ENCODE measurements around the gene CARD11. TPM values are rescaled to one million over a fixed set of nuclear protein-coding genes. Genes with fewer than 3 reads are reported as not detected.

The CARD11 gene
- total RNA-seq, 1 donor = under 0.01 TPM

DNA sequence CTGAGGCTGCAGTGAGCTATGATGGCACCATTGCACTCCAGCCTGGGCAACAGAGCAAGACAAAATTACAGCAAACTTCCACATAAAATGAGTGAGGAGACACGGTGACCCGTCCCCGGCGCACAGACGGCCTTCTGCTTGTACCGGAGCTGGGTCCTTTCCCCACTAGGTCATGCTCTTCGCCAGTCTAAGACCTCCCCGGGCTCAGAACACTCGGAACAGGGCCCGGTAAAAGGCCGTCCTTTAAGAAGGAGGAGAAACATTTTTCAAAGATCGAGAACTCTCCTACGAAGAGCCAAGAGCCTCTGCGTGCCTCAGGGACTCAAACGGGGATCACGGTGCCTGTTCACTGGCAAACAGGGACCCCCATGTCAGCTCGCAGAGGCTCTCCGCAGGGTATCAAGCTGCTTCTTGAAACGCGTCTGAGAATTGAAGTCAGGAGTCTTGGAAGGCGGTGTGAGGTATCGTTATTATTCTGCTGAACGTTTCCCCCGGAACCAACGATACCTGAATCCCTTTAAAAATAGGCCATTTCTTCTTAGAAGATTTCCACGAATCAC lies 9.0 kb downstream of the CARD11 start:
- no peak overlapping the region for H3K4me3 ChIP-seq (ENCODE audit: low read depth, low read length)
- DNase-seq (ENCODE audit: low read depth) = no peak
- TF ChIP-seq, protein P1, sequence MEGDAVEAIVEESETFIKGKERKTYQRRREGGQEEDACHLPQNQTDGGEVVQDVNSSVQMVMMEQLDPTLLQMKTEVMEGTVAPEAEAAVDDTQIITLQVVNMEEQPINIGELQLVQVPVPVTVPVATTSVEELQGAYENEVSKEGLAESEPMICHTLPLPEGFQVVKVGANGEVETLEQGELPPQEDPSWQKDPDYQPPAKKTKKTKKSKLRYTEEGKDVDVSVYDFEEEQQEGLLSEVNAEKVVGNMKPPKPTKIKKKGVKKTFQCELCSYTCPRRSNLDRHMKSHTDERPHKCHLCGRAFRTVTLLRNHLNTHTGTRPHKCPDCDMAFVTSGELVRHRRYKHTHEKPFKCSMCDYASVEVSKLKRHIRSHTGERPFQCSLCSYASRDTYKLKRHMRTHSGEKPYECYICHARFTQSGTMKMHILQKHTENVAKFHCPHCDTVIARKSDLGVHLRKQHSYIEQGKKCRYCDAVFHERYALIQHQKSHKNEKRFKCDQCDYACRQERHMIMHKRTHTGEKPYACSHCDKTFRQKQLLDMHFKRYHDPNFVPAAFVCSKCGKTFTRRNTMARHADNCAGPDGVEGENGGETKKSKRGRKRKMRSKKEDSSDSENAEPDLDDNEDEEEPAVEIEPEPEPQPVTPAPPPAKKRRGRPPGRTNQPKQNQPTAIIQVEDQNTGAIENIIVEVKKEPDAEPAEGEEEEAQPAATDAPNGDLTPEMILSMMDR (IDR thresholded peaks at IDR 0.05; ENCODE audit: insufficient read depth, low read length) = no peak

DNA sequence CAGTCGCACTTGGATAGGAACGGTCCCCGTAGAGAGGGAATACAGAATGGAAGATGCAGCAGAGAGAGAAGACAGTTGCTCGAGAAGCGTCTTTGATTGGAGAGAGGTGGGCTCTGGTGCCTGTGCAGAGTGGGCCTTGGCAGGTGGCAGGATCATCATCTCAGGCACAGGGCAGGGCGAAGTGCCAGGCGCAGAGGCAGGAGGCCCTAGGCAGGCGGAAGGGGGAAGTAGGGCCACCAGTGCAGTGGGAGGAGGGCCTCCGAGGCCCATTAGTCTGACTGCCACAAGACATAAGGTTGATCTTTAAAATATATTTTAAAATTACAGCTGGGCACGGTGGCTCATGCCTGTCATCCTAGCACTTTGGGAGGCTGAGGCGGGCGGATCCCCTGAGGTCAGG lies 10.1 kb downstream of the CARD11 start:
- TF ChIP-seq, protein P1 (IDR thresholded peaks at IDR 0.05; ENCODE audit: insufficient read depth, low read length) = no peak

DNA sequence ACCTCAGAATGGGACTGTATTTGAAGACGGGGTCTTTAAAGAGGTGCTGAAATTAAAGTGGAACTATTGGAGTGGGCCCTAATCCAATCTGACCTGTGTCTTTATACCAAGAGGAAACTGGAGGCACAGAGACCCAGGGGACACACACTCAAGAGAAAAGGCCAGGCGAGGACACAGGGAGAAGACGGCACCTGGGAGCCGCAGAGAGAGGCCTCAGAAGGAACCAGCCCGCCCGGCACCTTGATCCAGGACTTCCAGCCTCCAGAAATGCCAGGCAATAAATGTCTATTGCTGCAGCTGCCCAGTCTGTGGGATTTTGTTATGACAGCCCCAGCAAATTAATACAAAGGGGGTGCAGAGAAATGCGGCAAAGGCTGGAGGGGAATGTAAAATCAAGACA lies 10.5 kb downstream of the CARD11 start:
- DNase-seq (ENCODE audit: low read depth) = no peak
- H3K4me3 ChIP-seq (ENCODE audit: low read depth, low read length) = no peak overlapping the region
- TF ChIP-seq, protein P1 (IDR thresholded peaks at IDR 0.05; ENCODE audit: insufficient read depth, low read length) = no peak

More for the DNA sequence above, 10.1 kb downstream of the CARD11 start:
- H3K4me3 ChIP-seq (ENCODE audit: low read depth, low read length) = no peak overlapping the region
- no peak for DNase-seq (ENCODE audit: low read depth)

DNA sequence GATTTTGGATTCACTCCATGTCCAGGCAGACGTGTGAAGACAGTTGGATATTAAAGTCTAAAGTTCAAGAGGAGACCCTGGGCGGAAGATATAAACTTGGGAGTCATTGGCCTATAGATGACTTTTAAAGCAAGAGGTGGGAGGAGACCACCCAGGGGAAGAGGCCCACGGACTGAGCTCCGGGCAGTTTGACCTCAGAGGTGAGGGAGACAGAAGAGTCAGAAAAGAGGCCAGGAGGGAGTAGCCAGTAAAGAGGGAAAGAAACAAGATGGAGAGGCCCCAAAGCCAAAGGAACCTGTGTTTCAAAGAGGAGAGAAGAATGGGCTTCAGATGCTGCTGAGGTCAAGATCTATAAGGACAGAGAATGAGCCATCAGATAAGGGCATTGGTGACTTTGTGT lies 11.4 kb downstream of the CARD11 start:
- TF ChIP-seq, protein P1 (IDR thresholded peaks at IDR 0.05; ENCODE audit: insufficient read depth, low read length) = no peak
- DNase-seq (ENCODE audit: low read depth) = no peak
- H3K4me3 ChIP-seq (ENCODE audit: low read depth, low read length) = no peak overlapping the region

- TF ChIP-seq, protein P1 (IDR thresholded peaks at IDR 0.05; ENCODE audit: insufficient read depth, low read length) = no peak
- no peak for DNase-seq (ENCODE audit: low read depth)
- no peak overlapping the region for H3K4me3 ChIP-seq (ENCODE audit: low read depth, low read length)
Measured at GRCh38 chr7:3029138-3029537, 14.5 kb downstream of the CARD11 start.

DNA sequence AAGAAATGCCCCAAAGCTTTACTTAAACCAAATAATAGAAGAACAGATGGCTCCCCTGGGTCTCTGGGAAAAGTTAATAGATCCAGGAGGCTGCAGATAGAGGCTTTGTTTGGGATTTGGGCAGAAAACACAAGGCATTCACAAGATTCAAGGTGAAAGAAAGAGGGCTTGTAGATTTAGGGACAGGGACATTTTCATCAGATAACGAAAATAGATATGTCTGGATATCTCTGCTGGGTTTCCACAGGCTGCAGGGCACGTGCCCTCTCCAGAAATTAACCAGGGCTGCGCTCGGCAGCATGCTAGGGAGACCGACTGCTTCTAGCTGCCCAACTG lies 14.9 kb downstream of the CARD11 start:
- DNase-seq (ENCODE audit: low read depth) = no peak
- no peak overlapping the region for H3K4me3 ChIP-seq (ENCODE audit: low read depth, low read length)
- TF ChIP-seq, protein P1 (IDR thresholded peaks at IDR 0.05; ENCODE audit: insufficient read depth, low read length) = no peak
